HUES48 (cell line): ENCODE data around the gene CCNI.

Source experiments
- H3K27ac ChIP-seq: one replicate; pipeline ENCODE4 v1.7.0; 2013; ENCODE audit warnings: low read depth, low read length, inconsistent platforms
- H3K27me3 ChIP-seq: 2 replicates; pipeline ENCODE4 v1.6.1; 2013; ENCODE audit warnings: mild to moderate bottlenecking, low read length; ENCODE audit not compliant: control insufficient read depth, insufficient read depth
- H3K36me3 ChIP-seq: 2 replicates; pipeline ENCODE4 v1.6.1; 2013; ENCODE audit warnings: low read length; ENCODE audit not compliant: control insufficient read depth, insufficient read depth
- H3K4me1 ChIP-seq: 2 replicates; pipeline ENCODE4 v1.6.1; 2013; ENCODE audit warnings: mild to moderate bottlenecking, low read length; ENCODE audit not compliant: control insufficient read depth, insufficient read depth
- H3K4me3 ChIP-seq: 2 replicates; pipeline ENCODE4 v1.5.1; 2013; ENCODE audit warnings: mild to moderate bottlenecking, low read depth, low read length
- H3K9ac ChIP-seq: 2 replicates; pipeline ENCODE4 v1.6.1; 2013; ENCODE audit warnings: mild to moderate bottlenecking, low read depth, low read length, moderate library complexity
- H3K9me3 ChIP-seq: 2 replicates; pipeline ENCODE4 v1.6.1; 2013; ENCODE audit warnings: low read length; ENCODE audit not compliant: control insufficient read depth, insufficient read depth

The CCNI gene

GRCh38 chr4:77065382-77065781 is 10.4 kb downstream of the CCNI start:
- Histone ChIP-seq H3K9me3 (no peaks in the 10 kb centered on the region), H3K36me3 (peaks cover 61% of the 10 kb centered on the region), H3K27me3 (no peaks in the 10 kb centered on the region), H3K4me3 (no peak overlapping the region), H3K27ac (no peak overlapping the region), H3K9ac (no peak overlapping the region), H3K4me1 (no peaks in the 10 kb centered on the region)

GRCh38 chr4:77062856-77063255 is 12.9 kb downstream of the CCNI start:
- no peak overlapping the region for H3K27ac ChIP-seq

GRCh38 chr4:77052352-77052751 is 23.4 kb downstream of the CCNI start:
- Histone ChIP-seq H3K4me1 (no peaks in the 10 kb centered on the region), H3K9ac (no peak overlapping the region), H3K4me3 (no peak overlapping the region), H3K9me3 (no peaks in the 10 kb centered on the region), H3K27me3 (no peaks in the 10 kb centered on the region), H3K36me3 (peaks cover 92% of the 10 kb centered on the region), H3K27ac (no peak overlapping the region)

More at GRCh38 chr4:77062856-77063255, 12.9 kb downstream of the CCNI start:
- peaks cover 87% of the 10 kb centered on the region for H3K36me3 ChIP-seq
- no peak overlapping the region for H3K9ac ChIP-seq
- H3K9me3 ChIP-seq = no peaks in the 10 kb centered on the region
- no peak overlapping the region for H3K4me3 ChIP-seq
- H3K4me1 ChIP-seq = no peaks in the 10 kb centered on the region
- H3K27me3 ChIP-seq = no peaks in the 10 kb centered on the region

GRCh38 chr4:77050962-77051361 is 24.8 kb downstream of the CCNI start:
- Histone ChIP-seq H3K9me3 (no peaks in the 10 kb centered on the region), H3K36me3 (peaks cover 91% of the 10 kb centered on the region), H3K4me3 (no peak overlapping the region), H3K27me3 (no peaks in the 10 kb centered on the region), H3K9ac (no peak overlapping the region), H3K27ac (no peak overlapping the region), H3K4me1 (no peaks in the 10 kb centered on the region)

GRCh38 chr4:77047037-77047436 is 28.8 kb downstream of the CCNI start:
- Histone ChIP-seq H3K9ac (no peak overlapping the region), H3K27me3 (no peaks in the 10 kb centered on the region), H3K36me3 (peaks cover 56% of the 10 kb centered on the region), H3K27ac (no peak overlapping the region), H3K4me1 (no peaks in the 10 kb centered on the region), H3K9me3 (no peaks in the 10 kb centered on the region), H3K4me3 (no peak overlapping the region)

GRCh38 chr4:77045490-77045889 is 30.3 kb downstream of the CCNI start:
- peaks cover 40% of the 10 kb centered on the region for H3K36me3 ChIP-seq
- 0 out of 2 replicates have a peak, but pooled peaks cover under 1% of the 10 kb centered on the region for H3K4me1 ChIP-seq
- H3K4me3 ChIP-seq = no peak overlapping the region
- no peaks in the 10 kb centered on the region for H3K27me3 ChIP-seq
- no peak overlapping the region for H3K27ac ChIP-seq
- H3K9ac ChIP-seq = no peak overlapping the region
- H3K9me3 ChIP-seq = no peaks in the 10 kb centered on the region

GRCh38 chr4:77044461-77045150 is 31.2 kb downstream of the CCNI start:
- no peak overlapping the region for H3K9ac ChIP-seq
- no peaks in the 10 kb centered on the region for H3K9me3 ChIP-seq
- H3K36me3 ChIP-seq = peaks cover 32% of the 10 kb centered on the region
- H3K27me3 ChIP-seq = no peaks in the 10 kb centered on the region
- no peak overlapping the region for H3K4me3 ChIP-seq
- H3K27ac ChIP-seq = no peak overlapping the region
- H3K4me1 ChIP-seq = peaks cover 6% of the 10 kb centered on the region; the same call in 1 of the 2 replicates

- H3K27me3 ChIP-seq = no peaks in the 10 kb centered on the region
- no peaks in the 10 kb centered on the region for H3K9me3 ChIP-seq
- H3K9ac ChIP-seq = no peak overlapping the region
- no peak overlapping the region for H3K27ac ChIP-seq
- H3K36me3 ChIP-seq = peaks cover 25% of the 10 kb centered on the region
- no peak overlapping the region for H3K4me3 ChIP-seq
- H3K4me1 ChIP-seq = peaks cover 6% of the 10 kb centered on the region; the same call in 1 of the 2 replicates
Observed at GRCh38 chr4:77043507-77044136, 32.2 kb downstream of the CCNI start.

- Histone ChIP-seq H3K36me3 (no peaks in the 10 kb centered on the region), H3K9me3 (no peaks in the 10 kb centered on the region), H3K27me3 (no peaks in the 10 kb centered on the region), H3K27ac (no peak overlapping the region), H3K9ac (no peak overlapping the region), H3K4me3 (no peak overlapping the region), H3K4me1 (peaks cover 6% of the 10 kb centered on the region; the same call in 1 of the 2 replicates)
Observed at GRCh38 chr4:77040854-77041725, 34.7 kb downstream of the CCNI start.

- no peaks in the 10 kb centered on the region for H3K27me3 ChIP-seq
- no peaks in the 10 kb centered on the region for H3K9me3 ChIP-seq
- H3K27ac ChIP-seq = no peak overlapping the region
- peaks cover 4% of the 10 kb centered on the region; the same call in 1 of the 2 replicates for H3K36me3 ChIP-seq
- H3K4me1 ChIP-seq = peaks cover 6% of the 10 kb centered on the region; the same call in 1 of the 2 replicates
- H3K9ac ChIP-seq = no peak overlapping the region
- no peak overlapping the region for H3K4me3 ChIP-seq
Observed at GRCh38 chr4:77040270-77040669, 35.5 kb downstream of the CCNI start.
